ENCODE measurements around the gene POLR1A. TPM values are rescaled to one million over a fixed set of nuclear protein-coding genes. Genes with fewer than 3 reads are reported as not detected.
A peak's percentile ranks its signal among the peaks of the same experiment; 100 is the strongest.

The POLR1A gene
- total and polyA plus RNA-seq, 2 donors (not counting 3 experiments of a cell fraction or from before 2014, with no cell fraction given) = 7.6 to 40.7 TPM

- Histone ChIP-seq H4K20me1 (replicated peaks; ENCODE audit: control insufficient read depth, extremely low read depth, insufficient read depth, low read length) (no peaks in the 10 kb centered on the region), H3K4me1 (ENCODE audit: control insufficient read depth, extremely low read depth, insufficient read depth, low read length) (no peaks in the 10 kb centered on the region), H3K4me3 (replicated peaks in 1 of 3; ENCODE audit: insufficient read depth in 1 of 3, low read depth in 1 of 3, low read length in 3 of 3) (no peak overlapping the region), H3K27me3 (ENCODE audit: control insufficient read depth in 2 of 2, insufficient read depth in 2 of 2, low read length in 2 of 2) (no peaks in the 10 kb centered on the region), H3K36me3 (ENCODE audit: control insufficient read depth in 2 of 2, extremely low read depth in 1 of 2, insufficient read depth in 2 of 2, low read length in 2 of 2) (peaks cover 20 to 26% of the 10 kb centered on the region in 2 experiments), H3K9ac (replicated peaks; ENCODE audit: extremely low read depth, insufficient read depth, low read length) (no peak overlapping the region), H3K9me3 (replicated peaks; ENCODE audit: control insufficient read depth, insufficient read depth, low read length) (no peaks in the 10 kb centered on the region), H3K9me1 (replicated peaks; ENCODE audit: control insufficient read depth, extremely low read depth, insufficient read depth, low read length) (no peaks in the 10 kb centered on the region), H3K79me2 (ENCODE audit: control insufficient read depth, insufficient read depth, low read length) (no peaks in the 10 kb centered on the region), H2AFZ (ENCODE audit: low read depth, low read length) (no peak overlapping the region), H3K4me2 (ENCODE audit: insufficient read depth, low read length) (no peak overlapping the region), H3K27ac (ENCODE audit: insufficient read depth, low read depth, low read length) (no peak overlapping the region)
- FAIRE-seq = no peak
- POLR2A ChIA-PET = interaction anchor here (0.5 kb wide), 1 partner anchor 13 kb away, joined by 3 read pairs; no protein-coding TSS in a partner anchor
- no peak for DNase-seq (ENCODE audit: low read depth, low spot score)
- no peak for TF ChIP-seq GATA2 (IDR thresholded peaks at IDR 0.05; ENCODE audit: insufficient read depth, insufficient read length, low read depth, low read length)
- peak; percentile 40 for TF ChIP-seq POLR2AphosphoS5 (IDR thresholded peaks at IDR 0.05; ENCODE audit: insufficient read depth, low read depth, low read length)
- CTCF ChIA-PET = no interaction called here
- dilution Hi-C loops (cut with MboI; ENCODE audit: extremely low pct_ligation_motif_present, low sequenced_read_pairs) = no loop called here
- intact Hi-C loops (cut with micrococcal nuclease) = no loop called here
- BruUV-seq (replicated peaks) = no TSS peak
Measured at GRCh38 chr2:86140969-86141392, 35.3 kb upstream of the POLR1A start.

DNA sequence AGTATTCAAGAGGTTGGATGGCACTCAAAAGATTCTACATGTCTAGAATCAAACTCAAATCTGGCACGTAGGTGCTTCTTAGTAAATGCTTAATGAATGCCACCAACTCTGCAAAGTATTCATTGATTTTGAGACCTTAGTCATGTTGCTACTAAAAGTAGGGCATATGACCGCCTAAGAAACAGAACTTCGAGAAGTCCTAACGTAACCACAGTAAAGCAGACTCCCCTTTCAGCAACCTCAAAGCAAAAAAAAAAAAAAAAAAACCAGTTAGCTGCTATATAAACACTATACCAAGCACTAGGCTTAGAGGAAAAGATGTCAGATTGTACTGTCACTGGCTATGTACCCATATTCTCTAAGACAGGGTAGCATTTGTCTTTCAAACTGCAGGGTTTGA, 34.3 kb upstream of the POLR1A start:
- H3K9ac ChIP-seq (replicated peaks; ENCODE audit: extremely low read depth, insufficient read depth, low read length) = no peak overlapping the region
- no peak overlapping the region for H3K4me3 ChIP-seq (replicated peaks in 1 of 3; ENCODE audit: insufficient read depth in 1 of 3, low read depth in 1 of 3, low read length in 3 of 3)
- CTCF ChIA-PET = no interaction called here
- dilution Hi-C loops (cut with MboI; ENCODE audit: extremely low pct_ligation_motif_present, low sequenced_read_pairs) (no loop called here), intact Hi-C loops (cut with micrococcal nuclease) (no loop called here)
- FAIRE-seq = no peak
- POLR2A ChIA-PET = interaction anchor here (0.6 kb wide), 1 partner anchor 47 kb away, joined by 3 read pairs; no protein-coding TSS in a partner anchor
- TF ChIP-seq JUN (IDR thresholded peaks at IDR 0.05; ENCODE audit: borderline replicate concordance, insufficient read depth, insufficient read length, low read depth) (no peak), GATA2 (IDR thresholded peaks at IDR 0.05; ENCODE audit: insufficient read depth, insufficient read length, low read depth, low read length) (no peak)
- no peaks in the 10 kb centered on the region for H3K79me2 ChIP-seq (ENCODE audit: control insufficient read depth, insufficient read depth, low read length)
- H3K9me3 ChIP-seq (replicated peaks; ENCODE audit: control insufficient read depth, insufficient read depth, low read length) = no peaks in the 10 kb centered on the region
- H3K4me2 ChIP-seq (ENCODE audit: insufficient read depth, low read length) = no peak overlapping the region
- no peaks in the 10 kb centered on the region for H4K20me1 ChIP-seq (replicated peaks; ENCODE audit: control insufficient read depth, extremely low read depth, insufficient read depth, low read length)
- no peak for DNase-seq (ENCODE audit: low read depth, low spot score)
- H3K27ac ChIP-seq (ENCODE audit: insufficient read depth, low read depth, low read length) = no peak overlapping the region
- no peaks in the 10 kb centered on the region for H3K4me1 ChIP-seq (ENCODE audit: control insufficient read depth, extremely low read depth, insufficient read depth, low read length)
- peaks cover 24 to 27% of the 10 kb centered on the region in 2 experiments for H3K36me3 ChIP-seq (ENCODE audit: control insufficient read depth in 2 of 2, extremely low read depth in 1 of 2, insufficient read depth in 2 of 2, low read length in 2 of 2)
- H3K27me3 ChIP-seq (ENCODE audit: control insufficient read depth in 2 of 2, insufficient read depth in 2 of 2, low read length in 2 of 2) = no peaks in the 10 kb centered on the region
- no peaks in the 10 kb centered on the region for H3K9me1 ChIP-seq (replicated peaks; ENCODE audit: control insufficient read depth, extremely low read depth, insufficient read depth, low read length)
- BruUV-seq (replicated peaks) = no TSS peak
- H2AFZ ChIP-seq (ENCODE audit: low read depth, low read length) = no peak overlapping the region

Measured in endothelial cell of umbilical vein (primary cell).